Liver (tissue), 3 donors: ENCODE measurements around the gene BLM.

Experiments used
- EGR1 ChIP-seq, 2 donors: IDR thresholded peaks; 2 replicates each; pipeline ENCODE4 v1.6.1; 2016 to 2018; ENCODE audit warnings: antibody characterized with exemption in 2 of 2, low read depth in 2 of 2
- GABPA ChIP-seq, 2 donors: IDR thresholded peaks in 1 of 2; conservative IDR thresholded peaks in 1 of 2; 2 replicates each; pipeline ENCODE4 v1.6.1; 2016; ENCODE audit warnings: antibody characterized with exemption in 2 of 2, mild to moderate bottlenecking in 1 of 2, moderate library complexity in 1 of 2
- HNF4G ChIP-seq: IDR thresholded peaks from 2 replicates; pipeline ENCODE4 v1.6.1; 2016; ENCODE audit warnings: antibody characterized with exemption
- JUND ChIP-seq, 2 donors: IDR thresholded peaks; 2 replicates each; pipeline ENCODE4 v1.6.1; 2016; ENCODE audit warnings: antibody characterized with exemption in 2 of 2
- RAD21 ChIP-seq, 2 donors: IDR thresholded peaks; 2 replicates each; pipeline ENCODE4 v1.6.1; 2016; ENCODE audit warnings: antibody characterized with exemption in 2 of 2, mild to moderate bottlenecking in 2 of 2
- RXRA ChIP-seq, 2 donors: IDR thresholded peaks; 2 replicates each; pipeline ENCODE4 v1.6.1; 2017 to 2018; ENCODE audit warnings: antibody characterized with exemption in 2 of 2, mild to moderate bottlenecking in 1 of 2
- TAF1 ChIP-seq: conservative IDR thresholded peaks from 2 replicates; pipeline ENCODE4 v1.6.1; 2016; ENCODE audit warnings: antibody characterized with exemption, mild to moderate bottlenecking
- YY1 ChIP-seq: IDR thresholded peaks from 2 replicates; pipeline ENCODE4 v1.6.1; 2016; ENCODE audit warnings: antibody characterized with exemption, mild to moderate bottlenecking
- TF ChIP-seq, protein P1 (sequence below): fragments of 150-350 bp; IDR thresholded peaks from 2 replicates; pipeline ENCODE4 v1.5.1; 2017; ENCODE audit warnings: improper control_type of control experiment, low read depth, low read length; ENCODE audit not compliant: missing input control
- TF ChIP-seq, protein P2 (sequence below): IDR thresholded peaks from 2 replicates; pipeline ENCODE4 v1.6.1; 2016; ENCODE audit warnings: antibody characterized with exemption
- TF ChIP-seq, protein P3 (sequence below): IDR thresholded peaks from 2 replicates; pipeline ENCODE4 v1.6.1; 2016; ENCODE audit warnings: antibody characterized with exemption, mild to moderate bottlenecking
- TF ChIP-seq, protein P4 (sequence below): IDR thresholded peaks from 2 replicates; pipeline ENCODE4 v1.6.1; 2016; ENCODE audit warnings: antibody characterized with exemption
- donor health status: healthy.
- donor health status: healthy.

DNA sequence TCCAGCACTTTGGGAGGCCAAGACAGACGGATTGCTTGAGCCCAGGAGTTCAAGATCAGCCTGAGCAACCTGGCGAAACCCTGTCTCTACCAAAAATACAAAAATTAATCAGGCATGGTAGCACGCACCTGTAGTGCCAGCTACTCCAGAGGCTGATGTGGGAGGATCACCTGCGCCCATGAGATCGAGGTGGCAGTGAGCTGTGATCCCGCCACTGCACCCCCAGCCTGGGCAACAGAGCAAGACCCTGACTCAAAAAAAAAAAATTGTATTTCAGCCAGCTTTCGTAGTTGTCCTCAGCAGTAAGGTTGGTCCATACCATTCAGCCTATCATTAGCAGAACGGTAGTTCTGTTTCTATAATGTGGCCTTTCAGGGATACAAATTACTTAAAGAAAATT is 84.7 kb downstream of the BLM start:
- TF ChIP-seq GABPA (IDR thresholded peaks at IDR 0.05 in 1 of 2, conservative IDR thresholded peaks at IDR 0.05 in 1 of 2) (no peak), RXRA (IDR thresholded peaks at IDR 0.05) (no peak), JUND (IDR thresholded peaks at IDR 0.05) (no peak), EGR1 (IDR thresholded peaks at IDR 0.05; ENCODE audit: low read depth in 2 of 2) (no peak), TAF1 (no peak), RAD21 (IDR thresholded peaks at IDR 0.05) (no peak), YY1 (no peak), HNF4G (no peak)
- TF ChIP-seq, protein P1, sequence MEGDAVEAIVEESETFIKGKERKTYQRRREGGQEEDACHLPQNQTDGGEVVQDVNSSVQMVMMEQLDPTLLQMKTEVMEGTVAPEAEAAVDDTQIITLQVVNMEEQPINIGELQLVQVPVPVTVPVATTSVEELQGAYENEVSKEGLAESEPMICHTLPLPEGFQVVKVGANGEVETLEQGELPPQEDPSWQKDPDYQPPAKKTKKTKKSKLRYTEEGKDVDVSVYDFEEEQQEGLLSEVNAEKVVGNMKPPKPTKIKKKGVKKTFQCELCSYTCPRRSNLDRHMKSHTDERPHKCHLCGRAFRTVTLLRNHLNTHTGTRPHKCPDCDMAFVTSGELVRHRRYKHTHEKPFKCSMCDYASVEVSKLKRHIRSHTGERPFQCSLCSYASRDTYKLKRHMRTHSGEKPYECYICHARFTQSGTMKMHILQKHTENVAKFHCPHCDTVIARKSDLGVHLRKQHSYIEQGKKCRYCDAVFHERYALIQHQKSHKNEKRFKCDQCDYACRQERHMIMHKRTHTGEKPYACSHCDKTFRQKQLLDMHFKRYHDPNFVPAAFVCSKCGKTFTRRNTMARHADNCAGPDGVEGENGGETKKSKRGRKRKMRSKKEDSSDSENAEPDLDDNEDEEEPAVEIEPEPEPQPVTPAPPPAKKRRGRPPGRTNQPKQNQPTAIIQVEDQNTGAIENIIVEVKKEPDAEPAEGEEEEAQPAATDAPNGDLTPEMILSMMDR = no peak
- TF ChIP-seq, protein P2, sequence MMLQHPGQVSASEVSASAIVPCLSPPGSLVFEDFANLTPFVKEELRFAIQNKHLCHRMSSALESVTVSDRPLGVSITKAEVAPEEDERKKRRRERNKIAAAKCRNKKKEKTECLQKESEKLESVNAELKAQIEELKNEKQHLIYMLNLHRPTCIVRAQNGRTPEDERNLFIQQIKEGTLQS = no peak
- TF ChIP-seq, protein P3, sequence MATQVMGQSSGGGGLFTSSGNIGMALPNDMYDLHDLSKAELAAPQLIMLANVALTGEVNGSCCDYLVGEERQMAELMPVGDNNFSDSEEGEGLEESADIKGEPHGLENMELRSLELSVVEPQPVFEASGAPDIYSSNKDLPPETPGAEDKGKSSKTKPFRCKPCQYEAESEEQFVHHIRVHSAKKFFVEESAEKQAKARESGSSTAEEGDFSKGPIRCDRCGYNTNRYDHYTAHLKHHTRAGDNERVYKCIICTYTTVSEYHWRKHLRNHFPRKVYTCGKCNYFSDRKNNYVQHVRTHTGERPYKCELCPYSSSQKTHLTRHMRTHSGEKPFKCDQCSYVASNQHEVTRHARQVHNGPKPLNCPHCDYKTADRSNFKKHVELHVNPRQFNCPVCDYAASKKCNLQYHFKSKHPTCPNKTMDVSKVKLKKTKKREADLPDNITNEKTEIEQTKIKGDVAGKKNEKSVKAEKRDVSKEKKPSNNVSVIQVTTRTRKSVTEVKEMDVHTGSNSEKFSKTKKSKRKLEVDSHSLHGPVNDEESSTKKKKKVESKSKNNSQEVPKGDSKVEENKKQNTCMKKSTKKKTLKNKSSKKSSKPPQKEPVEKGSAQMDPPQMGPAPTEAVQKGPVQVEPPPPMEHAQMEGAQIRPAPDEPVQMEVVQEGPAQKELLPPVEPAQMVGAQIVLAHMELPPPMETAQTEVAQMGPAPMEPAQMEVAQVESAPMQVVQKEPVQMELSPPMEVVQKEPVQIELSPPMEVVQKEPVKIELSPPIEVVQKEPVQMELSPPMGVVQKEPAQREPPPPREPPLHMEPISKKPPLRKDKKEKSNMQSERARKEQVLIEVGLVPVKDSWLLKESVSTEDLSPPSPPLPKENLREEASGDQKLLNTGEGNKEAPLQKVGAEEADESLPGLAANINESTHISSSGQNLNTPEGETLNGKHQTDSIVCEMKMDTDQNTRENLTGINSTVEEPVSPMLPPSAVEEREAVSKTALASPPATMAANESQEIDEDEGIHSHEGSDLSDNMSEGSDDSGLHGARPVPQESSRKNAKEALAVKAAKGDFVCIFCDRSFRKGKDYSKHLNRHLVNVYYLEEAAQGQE = no peak
- TF ChIP-seq, protein P4, sequence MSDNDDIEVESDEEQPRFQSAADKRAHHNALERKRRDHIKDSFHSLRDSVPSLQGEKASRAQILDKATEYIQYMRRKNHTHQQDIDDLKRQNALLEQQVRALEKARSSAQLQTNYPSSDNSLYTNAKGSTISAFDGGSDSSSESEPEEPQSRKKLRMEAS = no peak
